ENCODE data around the gene PANK2. TPM values are rescaled to one million over a fixed set of nuclear protein-coding genes. Genes with fewer than 3 reads are reported as not detected.

The PANK2 gene
- total and polyA plus RNA-seq, 2 experiments from 2014 or later = 24.1 to 33.4 TPM

- TF ChIP-seq CTCF (IDR thresholded peaks at IDR 0.05; ENCODE audit: low read depth, low read length) = no peak
- no peak overlapping the region for H3K4me3 ChIP-seq
- H3K36me3 ChIP-seq = peaks cover 32% of the 10 kb centered on the region
- H3K4me1 ChIP-seq (ENCODE audit: low read depth) = no peaks in the 10 kb centered on the region
- DNase-seq (ENCODE audit: low read depth in 1 of 2, low spot score in 1 of 2) = no peak
- no peaks in the 10 kb centered on the region for H3K9me3 ChIP-seq (ENCODE audit: low read depth)
- no peaks in the 10 kb centered on the region for H3K27me3 ChIP-seq
- no peak overlapping the region for H3K27ac ChIP-seq
These were observed 30.5 kb upstream of the PANK2 start for GRCh38 chr20:3858689-3859088.

- DNase-seq (ENCODE audit: low read depth in 1 of 2, low spot score in 1 of 2) = no peak
- Histone ChIP-seq H3K4me3 (no peak overlapping the region), H3K36me3 (peaks cover 46% of the 10 kb centered on the region), H3K9me3 (ENCODE audit: low read depth) (no peaks in the 10 kb centered on the region), H3K27me3 (no peaks in the 10 kb centered on the region), H3K4me1 (ENCODE audit: low read depth) (no peaks in the 10 kb centered on the region), H3K27ac (no peak overlapping the region)
- TF ChIP-seq CTCF (IDR thresholded peaks at IDR 0.05; ENCODE audit: low read depth, low read length) = no peak
These were observed 28.0 kb upstream of the PANK2 start for GRCh38 chr20:3861191-3861590.

GRCh38 chr20:3862333-3862732, 26.9 kb upstream of the PANK2 start:
- Histone ChIP-seq H3K27ac (no peak overlapping the region), H3K4me3 (no peak overlapping the region), H3K36me3 (peaks cover 46% of the 10 kb centered on the region), H3K9me3 (ENCODE audit: low read depth) (no peaks in the 10 kb centered on the region), H3K27me3 (no peaks in the 10 kb centered on the region), H3K4me1 (ENCODE audit: low read depth) (no peaks in the 10 kb centered on the region)
- DNase-seq (ENCODE audit: low read depth in 1 of 2, low spot score in 1 of 2) = no peak
- no peak for TF ChIP-seq CTCF (IDR thresholded peaks at IDR 0.05; ENCODE audit: low read depth, low read length)

GRCh38 chr20:3863317-3863716, 25.9 kb upstream of the PANK2 start:
- H3K27ac ChIP-seq = no peak overlapping the region
- no peaks in the 10 kb centered on the region for H3K9me3 ChIP-seq (ENCODE audit: low read depth)
- no peaks in the 10 kb centered on the region for H3K4me1 ChIP-seq (ENCODE audit: low read depth)
- H3K36me3 ChIP-seq = peaks cover 42% of the 10 kb centered on the region
- no peak for DNase-seq (ENCODE audit: low read depth in 1 of 2, low spot score in 1 of 2)
- TF ChIP-seq CTCF (IDR thresholded peaks at IDR 0.05; ENCODE audit: low read depth, low read length) = no peak
- H3K4me3 ChIP-seq = no peak overlapping the region
- no peaks in the 10 kb centered on the region for H3K27me3 ChIP-seq

- no peaks in the 10 kb centered on the region for H3K27me3 ChIP-seq
- no peak for DNase-seq (ENCODE audit: low read depth in 1 of 2, low spot score in 1 of 2)
- H3K9me3 ChIP-seq (ENCODE audit: low read depth) = no peaks in the 10 kb centered on the region
- no peak for TF ChIP-seq CTCF (IDR thresholded peaks at IDR 0.05; ENCODE audit: low read depth, low read length)
- H3K4me3 ChIP-seq = no peak overlapping the region
- H3K36me3 ChIP-seq = peaks cover 38% of the 10 kb centered on the region
- no peaks in the 10 kb centered on the region for H3K4me1 ChIP-seq (ENCODE audit: low read depth)
- no peak overlapping the region for H3K27ac ChIP-seq
These were observed 24.7 kb upstream of the PANK2 start for GRCh38 chr20:3864518-3864917.

Data from cardiac muscle cell (in vitro differentiated cells and primary cell).